HG03066 (cell line): ENCODE results near the gene PSMD8.
"Not testable (repeated sequence)": the region's sequence is repeated elsewhere in the genome, so short reads cannot be mapped to it uniquely, and the experiment has no call there.

Experiments
- ATAC-seq: cut with Tn5 transposase; IDR thresholded peaks from one replicate; pipeline ENCODE4 v1.9.1; 2021; ENCODE audit warnings: low read depth; ENCODE audit not compliant: unreplicated experiment

PSMD8 gene

DNA sequence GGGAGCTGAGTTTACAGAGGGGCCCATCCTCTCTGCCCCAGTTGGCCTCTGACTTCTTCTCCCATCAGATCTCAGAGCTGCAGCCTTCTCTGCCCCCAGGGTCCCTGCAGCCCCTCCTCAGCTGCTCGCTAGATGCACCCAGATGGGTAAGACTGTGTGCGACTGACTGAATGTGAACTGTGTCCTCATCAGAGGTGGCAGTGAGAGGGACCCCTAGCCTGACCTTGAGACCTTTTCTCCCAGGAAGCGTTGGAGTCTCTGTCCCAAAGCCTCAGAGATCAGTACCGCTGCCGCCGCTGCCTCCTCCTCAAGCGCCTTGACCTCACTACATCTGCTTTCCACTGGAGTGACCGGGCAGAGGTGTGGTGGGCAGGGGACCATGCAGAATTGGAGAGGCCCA is 30.9 kb downstream of the PSMD8 start:
- ATAC-seq = no peak

DNA sequence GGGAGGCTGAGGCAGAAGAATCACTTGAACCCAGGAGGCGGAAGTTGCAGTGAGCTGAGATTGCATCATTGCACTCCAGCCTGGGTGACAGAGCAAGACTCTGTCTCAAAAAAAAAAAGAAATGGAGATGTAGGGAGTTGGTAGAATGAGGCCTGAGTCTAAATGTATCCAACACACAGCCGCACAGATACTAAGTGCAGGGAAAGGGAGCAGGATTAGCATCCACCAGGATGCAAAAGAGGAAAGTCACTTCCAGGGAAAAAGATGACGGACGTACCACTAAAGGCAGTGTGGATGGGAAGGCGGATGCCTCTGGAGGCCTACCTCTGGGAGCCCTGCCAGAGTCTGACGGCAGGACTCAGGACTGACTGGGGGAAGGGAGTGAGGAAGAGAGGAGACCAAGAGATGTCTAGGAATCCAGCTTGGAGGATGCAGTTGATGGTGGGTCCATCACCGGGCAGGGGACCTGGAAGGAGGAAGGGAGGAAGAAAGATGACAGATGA is 35.3 kb downstream of the PSMD8 start:
- ATAC-seq = no peak

DNA sequence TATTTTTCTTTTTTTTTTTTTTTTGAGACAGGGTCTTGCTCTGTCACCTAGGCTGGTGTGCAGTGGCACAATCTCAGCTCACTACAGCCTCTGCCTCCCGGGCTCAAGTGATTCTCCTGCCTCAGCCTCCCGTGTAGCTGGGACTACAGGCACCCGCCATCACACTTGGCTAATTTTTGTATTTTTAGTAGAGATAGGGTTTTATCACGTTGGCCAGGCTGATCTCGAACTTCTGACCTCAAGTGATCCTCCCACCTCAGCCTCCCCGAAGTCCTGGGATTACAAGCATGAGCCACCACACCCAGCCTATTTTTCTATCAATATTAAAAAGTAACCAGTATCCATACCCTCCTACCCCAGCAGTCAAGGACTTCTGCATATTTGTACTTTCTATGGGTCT is 36.0 kb downstream of the PSMD8 start:
- ATAC-seq = not testable (repeated sequence)

DNA sequence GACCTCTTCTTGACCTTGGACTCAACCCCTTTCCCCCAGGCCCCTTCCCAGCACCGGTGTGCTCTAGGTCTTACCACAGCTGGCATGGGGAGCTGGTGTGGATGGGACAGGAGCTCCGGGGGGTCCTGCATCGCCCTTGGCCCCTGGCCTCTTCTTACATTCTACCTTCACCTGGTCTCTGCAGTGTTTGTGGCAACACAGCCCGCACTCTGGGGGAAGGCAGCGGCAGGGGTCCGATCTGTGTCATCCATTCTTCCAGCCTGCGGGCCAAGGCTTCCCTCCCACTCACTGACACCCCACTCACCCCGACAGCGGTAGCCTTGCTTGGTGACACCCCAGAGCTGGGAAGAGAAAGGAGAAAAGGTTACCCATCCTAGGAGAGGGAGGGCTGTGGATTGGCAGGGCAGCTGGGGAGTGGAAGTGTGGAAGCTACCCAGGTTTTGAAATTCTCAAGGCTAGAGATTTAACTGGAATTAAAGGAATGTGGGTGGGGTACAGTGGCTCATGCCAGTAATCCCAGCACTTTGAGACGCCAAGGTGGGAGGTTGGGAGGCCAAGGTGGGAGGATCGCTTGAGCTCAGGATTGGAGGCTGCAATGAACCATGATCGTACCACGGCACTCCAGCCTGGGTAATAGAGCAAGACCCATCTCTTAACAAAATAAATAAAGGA is 36.8 kb downstream of the PSMD8 start:
- no peak for ATAC-seq

DNA sequence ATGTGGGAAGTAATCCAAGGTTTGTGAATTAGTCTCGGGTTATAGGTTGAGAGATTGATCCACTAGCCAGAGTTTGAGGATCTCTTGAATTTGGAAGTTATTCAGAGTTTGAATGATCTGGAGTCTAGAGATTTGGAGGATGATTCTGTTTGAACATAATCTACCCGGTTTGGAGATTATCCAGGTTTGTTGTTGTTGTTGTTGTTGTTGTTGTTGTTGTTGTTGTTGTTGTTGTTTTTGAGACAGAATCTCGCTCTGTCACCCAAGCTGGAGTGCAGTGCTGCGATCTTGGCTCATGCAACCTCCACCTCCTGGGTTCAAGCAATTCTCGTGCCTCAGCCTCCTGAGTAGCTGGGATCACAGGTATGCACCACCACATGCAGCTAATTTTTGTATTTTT is 37.5 kb downstream of the PSMD8 start:
- ATAC-seq = not testable (repeated sequence)

DNA sequence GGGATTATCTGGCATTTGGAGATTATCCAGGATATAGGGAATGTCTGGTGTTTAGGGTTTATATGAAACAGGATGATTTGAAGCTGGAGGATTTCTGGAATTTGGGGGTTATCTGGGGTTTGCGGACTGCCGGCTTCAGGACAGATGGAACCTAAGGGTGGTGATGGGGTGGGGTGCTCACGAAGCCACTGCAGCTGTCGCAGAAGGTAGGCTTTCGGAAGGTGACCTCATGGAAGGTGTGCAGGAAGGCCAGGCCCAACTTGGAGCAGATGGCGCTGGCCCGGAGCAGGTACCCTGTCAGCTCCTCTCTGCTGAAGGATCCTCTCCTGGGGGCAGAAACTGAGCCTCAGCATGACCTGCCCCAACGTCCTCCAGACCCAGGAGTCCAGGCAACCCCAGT is 38.1 kb downstream of the PSMD8 start:
- no peak for ATAC-seq

DNA sequence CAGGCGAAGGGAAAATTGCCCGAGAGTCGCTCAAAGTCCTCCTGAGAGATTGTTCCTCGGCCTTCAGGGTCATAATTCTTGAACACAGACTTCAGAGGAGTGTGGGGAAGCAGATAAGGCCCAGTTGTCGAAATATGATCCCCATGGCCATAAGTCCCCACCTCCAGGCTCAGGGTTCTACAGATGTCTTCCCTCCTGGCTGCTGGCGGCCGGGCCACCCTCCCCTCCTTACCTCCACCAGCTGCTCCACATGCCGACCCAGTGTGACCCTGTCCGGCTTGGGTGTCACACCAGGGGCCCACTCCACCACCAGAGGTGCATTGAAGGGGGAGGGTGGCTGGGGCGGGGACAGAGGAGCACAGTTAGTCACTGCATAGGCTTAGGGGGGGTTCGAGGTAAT is 38.6 kb downstream of the PSMD8 start:
- ATAC-seq = no peak

DNA sequence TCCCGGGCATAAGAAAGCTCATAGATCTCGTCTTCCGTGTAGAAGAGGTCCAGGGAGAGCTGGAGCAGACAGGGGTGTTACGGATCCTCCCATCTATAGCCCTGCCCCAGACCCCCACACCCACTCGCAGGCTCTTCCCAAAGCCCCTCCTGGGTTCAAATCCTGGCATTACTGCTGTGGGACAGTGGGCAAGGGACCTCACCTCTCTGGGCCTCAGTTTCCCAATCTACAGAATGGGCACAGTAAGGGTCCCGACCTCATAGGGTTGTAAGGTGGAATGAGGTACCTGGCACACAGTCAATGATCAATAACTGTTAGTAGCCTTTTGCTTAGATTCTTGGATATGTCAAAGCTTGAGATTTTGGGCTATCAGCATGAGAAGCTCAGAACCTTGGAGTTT is 39.0 kb downstream of the PSMD8 start:
- no peak for ATAC-seq

DNA sequence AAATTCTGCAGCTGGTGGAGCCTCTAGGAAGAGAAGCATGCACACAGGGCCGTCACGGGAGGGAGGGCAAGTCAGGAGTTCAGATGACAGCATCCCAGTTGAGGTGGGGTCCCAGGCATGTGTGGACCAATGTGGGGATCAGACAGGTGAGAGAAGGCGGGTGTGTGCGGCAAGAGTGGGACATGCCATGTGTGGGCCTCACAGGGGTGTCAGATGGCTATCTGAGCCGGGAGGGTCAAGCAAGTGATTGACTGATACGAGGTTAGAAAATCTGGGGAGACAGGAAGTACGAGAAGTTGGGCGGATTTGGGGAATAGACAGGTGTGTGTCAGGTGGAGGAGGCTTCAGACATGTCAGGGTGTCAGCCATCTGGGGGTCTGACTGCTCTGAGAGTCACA is 42.8 kb downstream of the PSMD8 start:
- ATAC-seq = no peak

DNA sequence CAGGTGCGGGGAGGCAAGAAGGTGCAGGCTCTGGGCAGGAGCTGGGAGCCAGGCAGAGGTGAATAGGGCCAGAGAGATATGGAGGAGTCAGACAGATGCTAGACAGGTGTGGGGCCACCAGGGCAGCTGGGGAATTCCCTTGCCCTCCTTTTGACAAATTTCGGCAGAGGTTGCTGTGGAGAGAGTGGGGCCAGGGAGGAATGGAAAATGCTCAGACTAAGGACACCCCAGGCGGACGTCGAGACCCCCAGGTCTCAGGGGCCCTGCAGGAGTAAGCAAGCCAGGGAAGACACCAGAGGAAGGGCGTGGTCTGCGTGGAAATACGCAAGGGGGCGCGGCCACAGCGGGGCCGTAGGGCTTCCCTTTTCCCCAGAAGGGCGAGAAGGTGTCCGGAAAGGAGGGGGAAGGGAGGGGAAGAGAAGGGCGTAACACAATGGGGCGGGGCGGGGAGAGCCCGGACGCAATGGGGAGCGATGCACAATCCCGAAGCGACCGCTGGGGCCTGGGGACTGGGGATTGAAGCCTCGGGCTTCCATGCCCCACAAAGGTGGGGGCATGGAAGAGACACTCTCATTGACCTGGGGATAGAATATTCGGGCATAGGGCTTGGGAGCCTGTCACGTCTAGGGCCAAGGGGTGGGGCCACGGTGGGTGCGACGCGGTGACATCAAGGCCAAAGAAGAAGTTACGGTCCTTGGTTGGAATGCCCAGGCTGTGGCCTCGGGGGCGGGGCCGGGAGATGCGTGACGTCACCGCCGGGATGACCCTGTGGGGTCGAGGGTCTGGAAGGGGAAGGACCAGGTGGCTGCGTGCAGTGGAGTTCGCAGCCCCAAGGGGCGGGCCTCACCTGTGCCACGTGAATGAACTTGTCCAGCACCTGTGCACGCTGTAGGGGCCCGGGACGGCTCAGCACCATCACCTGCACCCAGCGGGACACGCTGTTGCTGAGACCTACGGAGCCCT is 43.5 kb downstream of the PSMD8 start:
- no peak for ATAC-seq

DNA sequence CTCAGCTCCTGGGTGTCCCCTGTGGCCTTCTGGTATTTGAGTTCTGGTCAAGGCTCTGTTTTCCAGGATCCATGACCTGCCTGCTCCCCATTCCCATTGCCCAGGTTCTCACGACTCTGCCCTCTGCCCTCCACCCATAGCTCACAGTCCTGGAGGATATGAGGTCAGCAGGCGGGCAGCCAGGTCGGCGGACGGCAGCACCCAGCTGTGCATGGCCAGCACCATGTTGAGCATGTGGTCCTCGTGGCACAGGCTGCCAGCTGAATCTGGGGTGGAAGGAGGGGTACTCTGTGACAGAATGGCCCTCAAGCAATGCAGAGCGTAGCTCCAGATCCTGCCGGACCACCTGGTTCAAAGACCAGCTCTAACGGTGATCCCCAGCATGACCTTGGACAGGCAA is 46.6 kb downstream of the PSMD8 start:
- no peak for ATAC-seq

DNA sequence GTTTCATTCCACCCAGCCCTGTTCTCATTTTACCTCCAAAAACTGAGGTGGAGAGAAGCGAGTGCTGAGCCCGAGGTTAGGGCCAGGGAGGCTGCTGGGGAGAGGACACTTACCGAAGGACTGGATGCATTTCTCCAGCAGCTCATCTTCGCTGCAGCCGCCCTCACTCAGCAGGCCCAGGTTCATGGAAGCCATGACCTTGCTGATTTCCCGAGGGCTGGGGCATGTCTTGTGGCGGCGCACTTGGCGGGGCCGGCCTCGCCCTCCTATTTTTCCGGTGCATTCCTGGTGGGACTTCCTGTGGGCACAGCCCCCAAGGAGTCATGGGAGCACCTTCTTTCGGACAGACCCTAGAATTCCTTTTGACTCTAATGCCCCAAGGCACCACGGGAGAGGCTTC is 47.5 kb downstream of the PSMD8 start:
- no peak for ATAC-seq

DNA sequence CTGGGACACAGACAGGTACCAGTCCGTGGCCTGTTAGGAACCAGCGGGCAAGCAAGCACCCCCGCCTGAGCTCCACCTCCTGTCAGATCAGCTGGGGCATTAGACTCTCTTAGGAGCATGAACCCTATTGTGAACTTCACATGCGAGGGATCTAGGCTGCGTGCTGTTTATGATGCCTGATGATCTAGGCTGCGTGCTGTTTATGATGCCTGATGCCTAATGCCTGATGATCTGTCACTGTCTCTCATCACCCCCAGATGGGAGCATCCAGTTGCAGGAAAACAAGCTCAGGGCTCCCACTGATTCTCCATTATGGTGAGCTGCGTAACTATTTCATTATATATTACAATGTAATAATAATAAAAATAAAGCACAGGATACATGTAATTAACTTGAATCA is 48.1 kb downstream of the PSMD8 start:
- no peak for ATAC-seq

DNA sequence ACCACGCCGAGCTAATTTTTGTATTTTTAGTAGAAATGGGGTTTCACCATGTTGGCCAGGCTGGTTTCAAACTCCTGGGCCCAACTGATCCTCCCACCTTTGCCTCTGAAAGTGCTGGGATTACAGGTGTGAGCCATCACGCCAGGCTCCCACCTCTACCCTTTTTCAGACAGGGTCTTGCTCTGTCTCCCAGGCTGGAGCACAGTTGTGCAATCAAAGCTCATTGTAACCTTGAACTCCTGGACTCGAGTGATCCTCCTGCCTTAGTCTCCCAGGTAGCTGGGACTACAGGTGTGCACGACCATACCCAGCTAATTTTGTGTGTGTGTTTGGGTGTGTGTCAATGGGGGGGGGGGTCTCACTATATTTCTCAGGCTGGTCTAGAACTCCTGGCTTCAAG is 49.9 kb downstream of the PSMD8 start:
- ATAC-seq = no peak

DNA sequence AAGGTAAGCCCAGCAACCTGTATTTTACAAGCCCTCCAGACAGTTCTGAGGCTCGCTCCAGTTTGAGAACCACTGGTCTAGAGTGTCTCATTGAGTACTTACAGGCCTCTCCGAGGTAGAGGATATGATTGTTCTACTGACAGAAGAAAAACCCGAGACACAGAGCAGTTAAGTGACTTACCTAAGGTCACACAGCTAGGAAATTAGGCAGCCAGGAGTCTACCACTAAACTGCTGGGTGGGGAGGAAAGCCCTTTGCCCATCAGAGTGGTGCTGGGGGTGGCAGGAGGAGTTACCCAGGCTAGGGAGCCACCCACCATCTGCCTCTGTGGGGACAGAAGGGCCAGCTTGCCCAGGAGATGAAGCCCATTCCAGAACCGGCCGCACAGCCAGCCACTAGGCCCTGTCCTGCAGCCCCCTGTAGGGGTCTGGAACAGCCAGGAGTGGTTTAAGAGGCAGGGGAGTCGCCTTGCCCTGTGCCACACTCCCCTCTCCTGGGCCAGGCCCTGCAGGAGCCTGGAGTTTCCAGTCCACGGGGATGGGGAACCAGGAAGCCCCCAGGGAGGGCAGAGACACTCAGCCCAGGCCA is 50.9 kb downstream of the PSMD8 start:
- ATAC-seq = no peak

DNA sequence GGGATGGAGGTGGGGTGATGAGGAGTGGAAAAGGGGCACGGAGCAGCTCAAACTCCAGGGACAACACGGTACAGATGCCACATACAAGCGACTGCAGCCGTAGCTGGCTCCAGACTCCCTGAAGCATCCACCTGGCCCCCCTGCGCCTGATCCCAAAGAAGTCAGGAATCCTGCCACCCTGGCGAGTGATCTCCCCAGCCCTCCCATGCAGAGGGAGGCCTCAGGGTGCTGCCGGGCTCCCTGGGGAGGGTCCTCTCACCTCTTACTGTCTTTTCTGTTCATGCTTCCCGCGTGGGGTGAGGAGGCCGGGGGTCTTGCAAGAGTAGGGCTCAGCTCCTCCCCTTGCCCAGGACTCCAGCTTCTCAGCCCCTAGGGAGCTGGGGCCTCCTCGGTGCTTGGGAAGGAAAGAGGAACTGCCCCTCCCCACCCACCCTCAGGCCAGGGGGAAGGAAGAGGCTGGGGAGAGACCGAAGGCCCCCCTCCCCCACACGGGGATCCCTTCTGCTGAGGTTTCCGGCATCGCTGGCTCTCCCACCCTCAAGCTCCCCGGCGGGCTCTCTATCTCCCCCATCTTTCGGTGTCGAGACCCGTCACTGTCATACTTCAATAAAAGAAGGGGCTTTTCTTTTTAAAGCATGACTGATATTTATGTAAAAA is 51.6 kb downstream of the PSMD8 start, which contains the start of gene RASGRP4:
Gene RASGRP4 (minus strand): TSS at position 410 of the 657 bp plus-strand sequence. CDS start 128 bp downstream, at position 282.
- ATAC-seq = no peak

DNA sequence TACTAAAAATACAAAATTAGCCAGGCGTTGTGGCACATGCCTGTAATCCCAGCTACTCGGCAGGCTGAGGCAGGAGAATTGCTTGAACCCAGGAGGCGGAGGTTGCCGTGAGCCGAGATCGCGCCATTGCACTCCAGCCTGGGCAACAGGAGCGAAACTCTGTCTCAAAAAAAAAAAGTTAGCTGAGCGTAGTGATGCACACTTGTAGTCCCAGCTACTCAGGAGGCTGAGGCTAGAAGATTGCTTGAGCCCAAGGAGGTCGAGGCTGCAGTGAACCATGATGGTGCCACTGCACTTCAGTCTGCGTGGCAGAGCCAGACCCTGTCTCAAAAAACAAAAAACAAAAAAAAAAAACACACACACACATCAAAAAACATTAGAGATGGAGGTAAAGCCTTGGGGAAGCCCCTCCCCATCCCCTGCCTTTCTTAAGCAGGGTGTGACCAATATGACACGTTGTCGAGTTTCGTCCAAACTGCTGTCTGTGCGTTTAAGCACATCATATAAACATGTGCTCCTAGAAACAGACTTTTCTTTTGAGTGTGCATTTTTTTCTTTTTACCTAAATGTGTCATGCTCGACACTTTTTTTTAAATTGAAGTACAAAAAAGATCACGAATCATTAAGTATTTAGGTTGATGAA is 52.8 kb downstream of the PSMD8 start:
- not testable (repeated sequence) for ATAC-seq

DNA sequence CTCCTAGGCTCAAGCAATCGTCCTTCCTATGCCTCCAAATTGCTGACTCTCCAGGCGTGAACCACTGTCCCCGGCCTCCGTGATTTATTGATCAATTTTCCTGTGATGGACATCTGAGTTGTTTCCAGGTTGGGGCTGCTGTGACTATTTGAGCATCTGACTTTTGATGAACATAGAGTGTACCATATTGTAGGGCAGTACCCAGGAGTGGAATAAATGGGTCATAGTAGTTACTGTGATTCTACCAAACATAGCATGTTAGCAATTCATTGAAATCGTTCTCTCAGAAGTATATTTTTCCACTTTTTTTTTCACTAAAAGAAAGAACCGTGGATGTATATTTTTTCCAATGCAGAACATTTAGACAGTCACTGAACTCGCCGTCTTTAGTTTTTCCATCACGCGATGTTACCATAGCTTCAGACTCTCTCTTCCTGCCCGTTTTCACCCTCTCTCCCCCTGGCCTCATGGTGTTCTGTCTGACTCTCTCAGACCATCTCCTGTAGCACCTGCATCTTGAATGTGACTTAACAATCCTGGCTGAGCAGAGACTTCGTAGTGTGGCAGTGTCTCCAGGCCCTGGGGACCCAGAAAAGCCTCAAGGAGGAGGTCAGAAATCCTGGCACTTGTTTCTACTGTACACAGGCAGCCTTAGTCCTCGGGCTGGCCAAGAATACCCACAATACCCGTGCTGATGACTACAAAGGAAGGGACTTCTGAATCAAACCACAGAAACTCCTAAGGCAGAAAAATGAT is 54.9 kb downstream of the PSMD8 start:
- no peak for ATAC-seq

DNA sequence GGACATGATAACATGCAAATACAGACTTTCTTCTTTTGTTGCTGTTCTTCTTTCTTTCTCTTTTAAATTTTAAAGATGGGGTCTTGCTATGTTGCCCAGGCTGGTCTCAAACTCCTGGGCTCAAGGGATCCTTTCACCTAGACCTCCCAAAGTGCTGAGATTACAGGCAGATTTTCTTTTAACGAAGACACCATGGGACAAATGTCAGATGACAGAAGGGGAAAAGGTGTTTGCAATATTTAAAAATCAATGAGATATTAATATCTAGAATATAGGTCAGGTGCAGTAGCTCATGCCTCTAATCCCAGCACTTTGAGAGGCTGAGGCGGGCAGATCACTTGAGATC is 55.4 kb downstream of the PSMD8 start:
- no peak for ATAC-seq

DNA sequence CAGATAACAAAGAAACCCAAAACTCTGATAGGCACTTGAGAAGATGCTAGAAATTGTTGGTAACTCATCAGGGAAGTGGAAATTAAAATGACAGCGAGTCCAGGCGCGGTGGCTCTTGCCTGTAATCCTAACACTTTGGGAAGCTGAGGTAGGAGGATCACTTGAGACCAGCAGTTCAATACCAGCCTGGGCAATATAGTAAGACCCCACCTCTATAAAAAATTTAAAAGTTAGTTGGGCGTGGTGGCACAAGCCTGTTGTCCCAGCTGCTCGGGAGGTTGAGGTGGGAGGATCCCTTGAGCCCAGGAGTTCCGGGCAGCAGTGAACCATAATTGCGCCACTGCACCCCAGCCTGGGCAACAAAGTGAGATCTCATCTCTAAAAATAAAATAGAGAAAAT is 56.6 kb downstream of the PSMD8 start:
- no peak for ATAC-seq
